Effector CD8-positive, alpha-beta T cell (primary cell): ENCODE data around the gene SLC6A5.

Experiments
- DNase-seq: peaks from one replicate; lab custom pipeline; 2025; lab: John Stamatoyannopoulos, UW

Gene SLC6A5

GRCh38 chr11:20668844-20669819 lies 69.7 kb downstream of the SLC6A5 start, which contains the start of gene NELL1:
NELL1 (plus strand) TSS chr11:20669586.
- no peak for DNase-seq

- no peak for DNase-seq
Observed at GRCh38 chr11:20669820-20670684, 70.6 kb downstream of the SLC6A5 start.

- DNase-seq, result no peak
Observed at GRCh38 chr11:20670932-20671403, 71.6 kb downstream of the SLC6A5 start.

GRCh38 chr11:20671856-20672546 lies 72.6 kb downstream of the SLC6A5 start:
- no peak for DNase-seq

- no peak for DNase-seq
Observed at GRCh38 chr11:20672575-20672974, 73.2 kb downstream of the SLC6A5 start.

- no peak for DNase-seq
Observed at GRCh38 chr11:20676658-20677057, 77.2 kb downstream of the SLC6A5 start.

- DNase-seq, result no peak
Observed at GRCh38 chr11:20688761-20689160, 89.4 kb downstream of the SLC6A5 start.

GRCh38 chr11:20707876-20708275 lies 108.5 kb downstream of the SLC6A5 start:
- no peak for DNase-seq
